ENCODE results near the gene FBXL7. TPM values are rescaled to one million over a fixed set of nuclear protein-coding genes. Genes with fewer than 3 reads are reported as not detected.

Gene FBXL7
- total RNA-seq, 2 experiments from 2014 or later, result not detected

- Mint-ChIP-seq H3K27ac (no peak overlapping the region), H3K27me3 (no peaks in the 10 kb centered on the region), H3K4me3 (no peak overlapping the region), H3K4me1 (no peaks in the 10 kb centered on the region), H3K9me3 (ENCODE audit: low read depth) (no peaks in the 10 kb centered on the region), H3K36me3 (ENCODE audit: low read depth) (no peaks in the 10 kb centered on the region)
- no peak for ATAC-seq
- DNase-seq, result no peak
- ChIA-PET CTCF (interaction anchor here (1.1 kb wide), 1 partner anchor 11 kb away, joined by 3 read pairs; no protein-coding TSS in a partner anchor), POLR2A (no interaction called here)
- intact Hi-C loops (cut with DNase I, micrococcal nuclease), result no loop called here
Measured at GRCh38 chr5:15526413-15526812, 26.4 kb downstream of the FBXL7 start.

DNA sequence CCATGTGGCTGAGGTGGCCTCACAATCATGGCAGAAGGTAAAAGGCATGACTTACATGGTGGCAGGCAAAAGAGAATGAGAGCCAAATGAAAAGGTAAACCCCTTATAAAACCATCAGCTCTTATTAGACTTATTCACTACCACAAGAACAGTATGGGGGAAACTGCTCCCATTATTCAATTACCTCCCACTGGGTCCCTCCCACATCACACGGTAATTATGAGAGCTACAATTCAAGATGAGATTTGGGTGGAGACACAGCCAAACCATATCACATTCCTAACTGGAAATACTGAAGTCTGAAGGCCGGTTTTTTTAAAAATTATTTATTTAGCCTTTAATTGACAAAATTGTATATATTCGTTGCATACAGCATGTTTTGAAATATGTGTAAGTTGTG is 28.5 kb downstream of the FBXL7 start:
- DNase-seq (no peak), ATAC-seq (no peak)
- no peaks in the 10 kb centered on the region for H3K27me3 Mint-ChIP-seq
- CTCF ChIA-PET, result no interaction called here
- no peaks in the 10 kb centered on the region for H3K4me1 Mint-ChIP-seq
- intact Hi-C loops (cut with DNase I, micrococcal nuclease), result no loop called here
- no peaks in the 10 kb centered on the region for H3K36me3 Mint-ChIP-seq (ENCODE audit: low read depth)
- H3K4me3 Mint-ChIP-seq, result no peak overlapping the region
- H3K27ac Mint-ChIP-seq, result no peak overlapping the region
- H3K9me3 Mint-ChIP-seq (ENCODE audit: low read depth), result peaks cover 5% of the 10 kb centered on the region
- POLR2A ChIA-PET, result no interaction called here

- intact Hi-C loops (cut with DNase I, micrococcal nuclease), result no loop called here
Measured at GRCh38 chr5:15529013-15529412, 29.0 kb downstream of the FBXL7 start.

DNA sequence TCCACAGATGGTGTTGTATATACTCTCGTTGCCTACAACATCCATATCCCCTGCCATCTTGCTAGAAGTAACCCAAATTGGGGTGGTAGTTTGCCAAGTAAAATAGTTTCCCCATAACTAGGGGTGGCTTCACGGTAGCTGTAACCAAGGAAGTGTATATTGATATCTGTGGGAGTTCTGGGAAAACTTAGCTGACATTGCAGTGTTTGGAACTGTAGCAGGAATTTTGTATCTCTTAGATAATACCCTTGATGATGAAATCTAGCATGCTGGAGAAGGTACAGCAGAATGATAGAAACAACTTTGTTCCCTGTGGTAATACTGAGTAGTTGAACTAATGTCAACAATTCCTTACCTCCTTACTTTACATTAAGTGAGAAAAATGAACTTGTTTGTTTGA is 29.8 kb downstream of the FBXL7 start:
- no peaks in the 10 kb centered on the region for H3K27me3 Mint-ChIP-seq

More at GRCh38 chr5:15529013-15529412, 29.0 kb downstream of the FBXL7 start:
- Mint-ChIP-seq H3K4me1 (no peaks in the 10 kb centered on the region), H3K4me3 (no peak overlapping the region), H3K36me3 (ENCODE audit: low read depth) (no peaks in the 10 kb centered on the region), H3K9me3 (ENCODE audit: low read depth) (peaks cover 5% of the 10 kb centered on the region), H3K27ac (no peak overlapping the region), H3K27me3 (no peaks in the 10 kb centered on the region)
- ATAC-seq (no peak), DNase-seq (no peak)
- ChIA-PET POLR2A (no interaction called here), CTCF (no interaction called here)

DNA sequence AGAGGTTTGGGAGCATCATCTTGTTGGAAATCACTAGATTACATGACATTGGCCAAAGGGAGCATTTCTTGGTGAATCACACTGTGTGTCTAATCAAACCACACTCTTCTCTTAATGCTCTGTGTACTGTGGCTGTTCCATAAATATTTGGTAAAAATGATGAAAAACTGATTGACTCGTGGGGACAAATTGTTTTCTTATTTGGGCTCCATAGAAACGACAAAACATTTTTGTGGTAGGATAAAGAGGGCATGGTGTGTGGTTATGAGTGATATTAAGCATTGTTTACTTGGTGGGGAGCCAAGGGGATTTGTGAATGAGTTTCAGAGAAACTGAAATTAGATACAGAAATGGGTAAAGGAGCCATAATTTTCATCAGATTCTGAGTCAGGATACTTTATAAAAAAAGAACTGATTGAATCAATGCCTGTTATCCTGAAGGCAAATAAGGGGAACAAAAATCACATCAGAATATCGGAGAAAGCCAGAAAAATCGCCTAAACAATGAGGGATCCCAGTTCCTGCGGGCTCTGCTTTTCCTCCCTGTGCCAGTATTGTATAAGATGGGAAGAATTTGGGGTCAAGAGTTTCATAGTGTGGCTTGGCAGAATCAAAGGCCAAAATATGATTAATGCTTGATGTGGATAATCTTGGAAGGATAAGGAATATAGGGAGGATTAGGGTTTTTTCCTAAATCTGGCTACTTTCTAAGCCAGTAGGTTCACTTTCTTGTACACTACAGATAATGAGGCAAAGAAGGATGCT is 33.3 kb downstream of the FBXL7 start:
- H3K4me1 Mint-ChIP-seq, result no peaks in the 10 kb centered on the region
- no peak overlapping the region for H3K4me3 Mint-ChIP-seq
- no peak overlapping the region for H3K27ac Mint-ChIP-seq
- intact Hi-C loops (cut with DNase I, micrococcal nuclease), result no loop called here
- DNase-seq (no peak), ATAC-seq (no peak)
- CTCF ChIA-PET, result no interaction called here
- POLR2A ChIA-PET, result no interaction called here
- H3K9me3 Mint-ChIP-seq (ENCODE audit: low read depth), result peaks cover 5% of the 10 kb centered on the region
- no peaks in the 10 kb centered on the region for H3K36me3 Mint-ChIP-seq (ENCODE audit: low read depth)
- H3K27me3 Mint-ChIP-seq, result no peaks in the 10 kb centered on the region

More for the DNA sequence above, 29.8 kb downstream of the FBXL7 start:
- no peaks in the 10 kb centered on the region for H3K4me1 Mint-ChIP-seq
- ChIA-PET POLR2A (no interaction called here), CTCF (interaction anchor here (0.6 to 1.2 kb wide), 2 partner anchors 39 to 47 kb away, joined by 3 to 4 read pairs; no protein-coding TSS in a partner anchor)
- DNase-seq (no peak), ATAC-seq (no peak)
- H3K9me3 Mint-ChIP-seq (ENCODE audit: low read depth), result peaks cover 5% of the 10 kb centered on the region
- no peak overlapping the region for H3K4me3 Mint-ChIP-seq
- H3K36me3 Mint-ChIP-seq (ENCODE audit: low read depth), result no peaks in the 10 kb centered on the region
- intact Hi-C loops (cut with DNase I, micrococcal nuclease), result no loop called here
- H3K27ac Mint-ChIP-seq, result no peak overlapping the region

GRCh38 chr5:15535938-15536337 is 36.0 kb downstream of the FBXL7 start:
- POLR2A ChIA-PET, result no interaction called here

DNA sequence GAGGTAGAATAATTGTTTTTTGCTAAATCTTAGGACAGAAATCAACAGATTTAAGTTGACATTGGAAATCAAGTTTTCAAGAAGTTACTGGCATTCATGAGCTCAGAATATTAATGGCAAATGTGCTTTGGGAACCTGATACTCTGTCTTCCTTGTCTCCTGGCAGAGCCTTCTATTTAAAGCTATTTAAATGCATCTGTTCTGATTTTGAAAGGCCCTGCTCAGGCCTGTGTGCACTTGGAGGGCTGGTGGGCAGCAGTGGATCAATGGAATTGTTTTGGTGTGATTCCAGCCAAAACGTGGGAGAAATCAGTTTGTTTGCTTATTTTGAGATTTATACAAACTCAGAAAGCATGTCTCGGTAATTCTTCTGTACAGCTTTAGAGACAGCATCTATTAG is 38.5 kb downstream of the FBXL7 start:
- no peaks in the 10 kb centered on the region for H3K27me3 Mint-ChIP-seq
- H3K9me3 Mint-ChIP-seq (ENCODE audit: low read depth), result no peaks in the 10 kb centered on the region
- DNase-seq, result no peak
- CTCF ChIA-PET, result no interaction called here
- no peak overlapping the region for H3K4me3 Mint-ChIP-seq
- intact Hi-C loops (cut with DNase I, micrococcal nuclease), result no loop called here
- no peak for ATAC-seq
- no peaks in the 10 kb centered on the region for H3K36me3 Mint-ChIP-seq (ENCODE audit: low read depth)
- POLR2A ChIA-PET, result no interaction called here
- H3K27ac Mint-ChIP-seq, result no peak overlapping the region
- no peaks in the 10 kb centered on the region for H3K4me1 Mint-ChIP-seq

More at GRCh38 chr5:15535938-15536337, 36.0 kb downstream of the FBXL7 start:
- Mint-ChIP-seq H3K4me3 (no peak overlapping the region), H3K27ac (no peak overlapping the region), H3K27me3 (no peaks in the 10 kb centered on the region), H3K9me3 (ENCODE audit: low read depth) (peaks cover 5% of the 10 kb centered on the region), H3K4me1 (no peaks in the 10 kb centered on the region), H3K36me3 (ENCODE audit: low read depth) (no peaks in the 10 kb centered on the region)
- ATAC-seq (no peak), DNase-seq (no peak)
- intact Hi-C loops (cut with DNase I, micrococcal nuclease), result no loop called here
- CTCF ChIA-PET, result no interaction called here

GRCh38 chr5:15539951-15540350 is 40.0 kb downstream of the FBXL7 start:
- POLR2A ChIA-PET, result no interaction called here

DNA sequence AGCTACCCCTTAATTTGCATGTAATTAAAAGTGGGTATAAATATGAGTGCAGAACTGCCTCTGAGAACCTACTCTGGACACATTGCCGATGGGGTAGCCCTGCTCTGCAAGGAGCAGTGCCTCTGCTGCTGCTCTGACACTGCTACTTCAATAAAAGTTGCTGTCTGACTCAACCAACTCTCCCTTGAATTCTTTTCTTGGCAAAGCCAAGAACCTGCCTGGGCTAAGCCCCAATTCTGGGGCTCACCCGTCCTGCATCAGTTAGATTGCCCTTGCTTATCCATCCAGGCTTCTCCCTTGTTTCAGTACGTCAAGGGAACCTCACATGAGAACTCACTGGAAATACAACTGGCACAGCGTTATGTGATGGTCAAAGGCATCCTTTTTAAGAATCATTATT is 44.1 kb downstream of the FBXL7 start:
- Mint-ChIP-seq H3K27ac (no peak overlapping the region), H3K9me3 (ENCODE audit: low read depth) (peaks cover 4% of the 10 kb centered on the region), H3K27me3 (no peaks in the 10 kb centered on the region), H3K4me3 (no peak overlapping the region), H3K4me1 (no peaks in the 10 kb centered on the region), H3K36me3 (ENCODE audit: low read depth) (no peaks in the 10 kb centered on the region)
- DNase-seq, result no peak
- CTCF ChIA-PET, result no interaction called here
- intact Hi-C loops (cut with DNase I, micrococcal nuclease), result no loop called here
- ATAC-seq, result no peak
- POLR2A ChIA-PET, result no interaction called here

More at GRCh38 chr5:15539951-15540350, 40.0 kb downstream of the FBXL7 start:
- ATAC-seq (no peak), DNase-seq (no peak)
- H3K4me3 Mint-ChIP-seq, result no peak overlapping the region
- no peaks in the 10 kb centered on the region for H3K36me3 Mint-ChIP-seq (ENCODE audit: low read depth)
- no peaks in the 10 kb centered on the region for H3K27me3 Mint-ChIP-seq
- intact Hi-C loops (cut with DNase I, micrococcal nuclease), result no loop called here
- H3K9me3 Mint-ChIP-seq (ENCODE audit: low read depth), result peaks cover 4% of the 10 kb centered on the region
- no peak overlapping the region for H3K27ac Mint-ChIP-seq
- CTCF ChIA-PET, result no interaction called here
- no peaks in the 10 kb centered on the region for H3K4me1 Mint-ChIP-seq

DNA sequence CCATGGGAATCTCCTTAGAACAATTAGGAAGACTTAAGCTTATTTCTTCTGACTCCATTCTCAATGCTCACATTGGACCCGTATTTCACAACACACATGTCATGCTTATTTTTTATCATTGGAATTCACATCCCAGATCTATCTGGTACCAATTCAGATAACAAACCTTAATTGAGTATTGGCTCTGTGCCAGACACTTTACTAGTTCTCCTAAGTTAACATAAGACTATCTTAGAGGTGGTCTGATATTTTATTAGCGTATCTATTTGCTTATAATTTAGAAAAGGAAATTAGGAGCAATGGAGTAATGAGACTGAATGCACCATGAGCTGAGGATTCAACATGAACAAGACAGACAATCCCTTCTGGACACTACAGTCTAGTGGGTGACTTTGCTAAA is 45.1 kb downstream of the FBXL7 start:
- Mint-ChIP-seq H3K4me1 (no peaks in the 10 kb centered on the region), H3K27ac (no peak overlapping the region), H3K4me3 (no peak overlapping the region), H3K36me3 (ENCODE audit: low read depth) (no peaks in the 10 kb centered on the region), H3K9me3 (ENCODE audit: low read depth) (peaks cover 4% of the 10 kb centered on the region), H3K27me3 (no peaks in the 10 kb centered on the region)
- intact Hi-C loops (cut with DNase I, micrococcal nuclease), result no loop called here
- CTCF ChIA-PET, result no interaction called here
- ATAC-seq, result no peak
- POLR2A ChIA-PET, result no interaction called here
- no peak for DNase-seq

GRCh38 chr5:15547261-15547839 is 47.4 kb downstream of the FBXL7 start:
- no peak overlapping the region for H3K4me3 Mint-ChIP-seq
- H3K4me1 Mint-ChIP-seq, result no peaks in the 10 kb centered on the region
- H3K36me3 Mint-ChIP-seq (ENCODE audit: low read depth), result no peaks in the 10 kb centered on the region
- no peak for ATAC-seq
- H3K27ac Mint-ChIP-seq, result no peak overlapping the region
- no peak for DNase-seq
- H3K9me3 Mint-ChIP-seq (ENCODE audit: low read depth), result peaks cover 4% of the 10 kb centered on the region
- H3K27me3 Mint-ChIP-seq, result no peaks in the 10 kb centered on the region
- intact Hi-C loops (cut with DNase I, micrococcal nuclease), result no loop called here
- POLR2A ChIA-PET, result no interaction called here
- CTCF ChIA-PET, result no interaction called here

- DNase-seq (no peak), ATAC-seq (no peak)
- ChIA-PET CTCF (no interaction called here), POLR2A (no interaction called here)
- Mint-ChIP-seq H3K4me3 (no peak overlapping the region), H3K4me1 (no peaks in the 10 kb centered on the region), H3K9me3 (ENCODE audit: low read depth) (no peaks in the 10 kb centered on the region), H3K27me3 (no peaks in the 10 kb centered on the region), H3K36me3 (ENCODE audit: low read depth) (no peaks in the 10 kb centered on the region), H3K27ac (no peak overlapping the region)
- intact Hi-C loops (cut with DNase I, micrococcal nuclease), result no loop called here
Measured at GRCh38 chr5:15549961-15550360, 50.0 kb downstream of the FBXL7 start.

Measured in activated CD4-positive, alpha-beta T cell treated with anti-CD3 and anti-CD28 coated beads for 36 hours (primary cell).